ENCODE results near the gene SCIMP.
"Not testable (repeated sequence)": the region's sequence is repeated elsewhere in the genome, so short reads cannot be mapped to it uniquely, and the experiment has no call there.

The SCIMP gene

DNA sequence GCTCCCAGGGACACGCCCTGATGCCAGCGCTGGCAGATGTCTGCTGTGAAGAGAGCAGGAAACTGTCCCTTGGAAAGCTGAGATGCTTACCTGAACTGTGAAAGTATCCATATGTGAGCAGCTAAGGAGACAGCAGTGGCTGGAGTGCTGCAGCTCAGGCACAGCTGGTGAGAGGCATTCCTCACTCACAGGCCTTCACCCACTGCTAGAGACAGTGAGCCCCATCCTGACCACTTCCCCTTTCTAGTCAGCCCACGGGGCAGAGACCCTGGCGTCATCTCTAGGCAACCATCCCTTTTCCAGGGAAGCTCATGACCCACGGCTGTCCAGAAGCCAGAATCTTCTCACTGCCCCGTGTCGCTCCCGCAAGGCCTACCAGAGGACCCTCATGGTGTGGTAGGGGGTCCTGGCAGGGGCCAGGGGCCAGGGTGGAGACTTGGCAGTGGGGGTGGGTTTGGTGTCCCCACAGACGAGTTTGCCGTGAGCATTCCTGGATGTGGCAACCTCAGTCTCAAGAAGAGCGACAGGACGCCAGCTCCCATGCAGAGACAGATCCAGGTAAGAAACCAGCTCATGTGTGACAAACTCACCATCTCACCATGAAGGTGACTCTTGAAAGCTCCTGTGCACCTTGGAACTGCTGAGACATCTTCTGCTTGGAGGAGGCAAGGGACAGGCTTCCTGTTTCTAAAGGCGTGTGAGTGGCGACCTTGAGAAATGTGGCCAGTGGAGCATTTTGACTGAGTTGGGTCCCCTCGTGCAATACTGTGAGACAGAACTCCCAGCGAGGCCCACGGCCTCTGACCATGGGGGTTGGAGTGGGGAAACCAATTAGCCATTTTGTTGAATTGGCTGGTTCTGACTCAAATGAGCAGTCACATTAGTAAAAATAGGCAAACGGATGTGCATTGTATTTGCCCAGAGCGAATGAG, at the start of gene SCIMP:
SCIMP (minus strand) TSS at position 216 of the 932 bp plus-strand sequence; CDS start at position 111, 105 bp downstream.
- DNase-seq, result no peak

DNA sequence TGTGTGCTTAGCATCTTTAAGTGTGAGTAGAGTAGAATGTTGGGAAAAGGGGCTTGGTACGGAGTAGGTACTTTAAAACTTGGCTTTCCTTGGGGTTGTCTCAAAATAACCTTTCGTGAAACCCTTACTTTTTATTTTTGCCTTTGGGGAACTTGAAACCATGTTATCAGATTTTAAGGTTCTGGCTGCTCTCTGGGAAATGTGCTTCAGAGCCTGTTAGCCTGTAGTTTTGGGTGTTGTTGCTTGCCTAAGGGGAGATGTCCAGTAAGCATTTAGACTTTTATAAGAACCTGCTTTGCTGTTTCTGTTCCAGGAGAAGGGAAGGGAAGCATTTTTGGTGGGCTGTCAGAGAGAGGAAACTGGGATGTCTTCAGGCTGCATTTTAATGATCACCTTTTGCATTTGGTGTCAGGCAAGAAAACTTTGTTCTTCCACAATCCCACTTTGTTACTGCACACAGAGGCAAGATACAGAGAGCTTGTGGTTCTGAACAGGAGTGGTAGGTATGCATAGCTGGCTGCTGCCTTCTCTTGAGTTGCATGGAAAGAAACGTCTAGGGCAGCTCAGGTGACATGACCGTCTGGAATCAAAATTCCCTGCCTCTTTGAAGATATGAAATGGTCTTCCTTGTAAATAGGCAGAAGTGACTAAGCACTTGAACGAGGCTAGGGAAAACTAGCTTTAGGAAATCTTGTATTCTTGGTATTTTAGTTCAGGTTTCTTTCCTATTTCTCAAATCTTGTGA, 49.1 kb upstream of the SCIMP start:
- DNase-seq, result no peak

DNA sequence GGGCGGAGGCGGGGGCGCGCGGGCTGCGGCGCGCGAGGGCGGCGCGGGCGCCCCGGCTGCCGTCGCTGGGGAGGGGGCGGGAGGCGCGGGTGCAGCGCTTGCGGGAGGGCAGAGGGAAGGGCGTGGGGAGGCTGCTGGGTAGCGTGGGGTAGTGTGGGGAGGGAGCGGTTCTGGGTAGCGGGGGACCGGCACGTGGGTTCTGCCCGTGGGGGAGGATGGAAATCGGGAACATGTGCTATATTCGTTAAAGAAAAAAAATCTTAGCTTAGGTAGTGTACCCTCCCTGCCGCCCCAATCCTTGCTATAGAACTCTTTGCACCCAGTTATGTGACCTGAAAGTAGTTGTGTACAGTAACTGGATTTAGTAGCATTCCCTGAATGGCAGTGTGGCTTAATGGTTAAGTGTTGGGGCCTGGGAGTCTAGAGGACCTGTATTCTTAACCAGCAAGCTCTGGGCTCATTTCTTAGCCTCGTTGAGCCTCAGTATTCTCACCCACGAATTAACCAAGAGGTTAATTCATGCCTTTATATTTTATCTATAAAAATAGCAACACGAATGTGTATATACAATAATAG, 48.1 kb upstream of the SCIMP start:
- DNase-seq, result no peak

DNA sequence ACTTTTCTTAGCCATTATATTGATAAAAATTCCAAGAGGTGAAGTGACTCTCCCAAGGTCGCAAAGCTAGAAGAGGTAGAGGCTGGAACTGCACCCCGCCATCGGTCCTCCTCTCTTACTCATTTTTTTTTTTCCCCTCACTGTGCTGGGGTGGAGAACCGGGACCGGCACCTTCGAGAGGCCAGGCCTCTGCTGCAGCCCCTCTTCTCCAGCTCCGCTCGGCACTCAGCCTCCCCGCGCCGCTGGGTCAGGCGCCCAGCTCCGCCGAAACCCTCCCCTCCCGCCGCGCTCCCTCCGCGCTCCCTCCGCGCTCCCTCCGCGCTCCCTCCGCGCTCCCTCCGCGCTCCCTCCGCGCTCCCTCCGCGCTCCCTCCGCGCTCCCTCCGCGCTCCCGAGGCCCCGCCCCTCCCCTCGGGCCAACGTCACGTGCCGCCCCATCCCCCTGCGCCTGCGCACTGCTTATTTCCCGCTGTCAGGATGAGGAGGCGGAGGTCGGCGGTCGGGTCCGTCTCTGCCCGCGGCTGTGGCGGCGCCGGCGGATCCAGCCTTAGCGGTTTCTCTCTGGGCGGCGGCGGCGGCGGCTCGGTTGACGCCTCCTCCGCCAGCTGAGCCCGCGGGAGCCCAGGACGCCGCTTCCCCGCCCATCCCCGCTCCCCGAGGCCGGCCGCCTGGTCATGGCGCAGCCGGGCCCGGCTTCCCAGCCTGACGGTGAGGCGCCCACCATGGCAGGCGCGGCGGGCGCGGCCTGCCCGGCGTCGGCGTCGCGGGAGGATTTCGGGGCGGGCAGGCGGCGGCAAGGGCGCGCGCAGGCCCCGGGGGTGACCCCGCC, 47.4 kb upstream of the SCIMP start, which contains the start of gene RABEP1:
RABEP1 (plus strand) TSS at position 471 of the 828 bp plus-strand sequence; CDS start at position 674, 203 bp downstream.
- peak; percentile 77 to 83 for DNase-seq

DNA sequence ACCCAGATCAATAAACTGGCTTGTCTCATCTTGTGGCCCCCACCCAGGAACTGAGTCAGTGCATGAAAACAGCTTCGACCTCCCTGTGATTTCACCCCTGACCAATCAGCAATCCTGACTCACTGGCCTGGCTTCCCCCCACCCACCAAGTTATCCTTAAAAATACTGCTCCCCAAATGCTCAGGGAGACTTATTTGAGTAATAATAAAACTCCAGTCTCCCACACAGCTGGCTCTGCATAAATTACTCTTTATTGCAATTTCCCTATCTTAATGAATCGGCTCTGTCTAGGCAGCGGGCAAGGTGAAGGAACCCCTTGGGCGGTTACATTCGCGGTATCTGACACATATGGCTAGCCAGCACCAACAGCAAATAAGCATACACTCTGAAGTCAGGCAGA, 37.7 kb upstream of the SCIMP start:
- no peak for DNase-seq

DNA sequence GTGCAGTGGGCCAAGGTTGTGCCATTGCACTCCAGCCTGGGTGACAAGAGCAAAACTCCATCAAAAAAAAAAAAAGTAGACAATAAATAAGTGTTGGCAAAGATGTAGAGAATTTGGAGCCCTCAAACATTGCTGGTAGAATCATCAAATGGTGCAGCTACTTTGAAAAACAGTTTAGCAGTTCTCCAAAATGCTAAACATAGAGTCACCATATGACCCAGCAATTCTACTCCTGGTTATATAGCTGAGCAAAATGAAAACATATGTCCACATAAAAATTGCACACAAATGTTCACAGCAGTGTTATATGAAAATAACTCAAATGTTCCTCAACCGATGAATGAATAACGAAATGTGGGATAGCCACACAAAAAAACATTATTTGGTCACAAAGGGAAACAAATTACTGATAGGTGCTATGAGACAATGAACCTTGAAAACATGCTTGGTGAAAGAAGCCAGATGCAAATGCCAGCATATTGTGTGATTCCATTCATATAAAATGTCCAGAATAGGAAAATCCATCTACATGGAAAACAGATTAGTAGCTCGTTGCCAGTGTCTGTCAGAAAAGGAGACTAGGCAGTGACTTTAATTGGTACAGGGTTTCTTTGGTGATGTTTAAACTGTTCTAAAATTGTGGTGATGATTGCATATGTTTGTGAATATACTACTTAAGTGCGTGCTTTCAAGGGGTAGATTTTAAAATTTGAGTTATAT, 34.7 kb upstream of the SCIMP start:
- no peak for DNase-seq

DNA sequence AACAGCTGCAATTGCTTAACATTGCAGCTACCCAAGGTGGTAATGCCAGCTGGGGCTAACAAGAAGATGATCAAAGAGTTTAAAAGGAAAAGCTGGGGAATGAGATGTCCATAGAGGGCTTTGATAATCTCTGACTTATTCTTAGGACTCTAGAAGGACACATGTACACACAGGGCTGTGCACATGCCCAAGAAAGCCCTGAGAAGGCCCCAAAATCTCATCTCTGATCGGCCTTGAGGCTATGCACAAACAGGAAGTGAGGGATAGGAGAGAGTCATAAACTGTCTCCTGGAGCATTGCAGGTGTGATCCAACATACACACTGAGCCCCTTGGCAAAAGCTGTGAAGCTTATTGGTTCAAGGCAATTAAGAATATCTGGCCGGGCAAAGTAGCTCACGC, 30.2 kb upstream of the SCIMP start:
- DNase-seq, result no peak

DNA sequence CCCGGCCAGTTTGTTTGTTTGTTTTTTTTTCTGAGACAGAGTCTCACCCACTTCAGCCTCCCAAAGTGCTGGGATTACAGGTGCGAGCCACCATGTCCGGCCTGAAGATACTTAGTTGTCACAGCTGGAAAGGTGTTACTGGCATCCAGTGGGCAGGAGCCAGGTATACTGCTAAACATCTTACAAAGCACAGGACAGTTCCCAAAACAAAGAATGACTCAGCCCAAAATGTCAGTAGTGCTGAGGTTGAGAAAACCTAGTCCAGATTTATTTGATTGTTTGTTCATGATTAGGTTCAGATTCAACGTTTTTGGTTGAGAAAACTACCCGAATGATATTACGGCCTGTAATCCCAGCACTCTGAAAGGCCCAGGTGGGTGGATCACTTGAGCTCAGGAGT, 28.8 kb upstream of the SCIMP start:
- DNase-seq, result no peak

DNA sequence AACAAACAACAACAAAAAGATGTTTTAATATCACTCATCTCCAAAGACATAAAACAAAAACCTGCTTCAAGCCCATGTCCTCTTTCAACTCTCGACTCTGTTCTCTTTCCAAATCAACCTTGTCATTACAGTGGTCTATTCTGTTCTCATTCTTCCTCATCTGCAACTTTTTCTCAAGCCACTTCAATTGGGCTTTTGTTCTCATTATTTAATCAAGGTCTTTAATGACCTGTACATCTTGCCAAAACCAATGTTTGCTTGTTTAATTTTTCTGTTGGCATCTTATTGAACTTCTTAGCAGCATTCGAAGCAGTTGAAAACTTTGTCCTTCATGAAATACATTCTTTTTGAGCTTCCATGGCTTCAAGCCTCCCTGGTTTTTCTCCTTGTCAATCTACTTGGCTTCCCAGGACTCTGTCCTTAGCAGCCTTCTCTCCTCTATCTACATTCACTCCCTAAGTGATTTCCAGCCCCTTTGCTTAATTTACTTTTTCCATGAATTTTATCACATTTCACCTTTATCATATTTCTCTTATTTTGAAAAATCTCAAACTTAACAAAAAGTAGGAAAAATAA, 27.8 kb upstream of the SCIMP start:
- no peak for DNase-seq

DNA sequence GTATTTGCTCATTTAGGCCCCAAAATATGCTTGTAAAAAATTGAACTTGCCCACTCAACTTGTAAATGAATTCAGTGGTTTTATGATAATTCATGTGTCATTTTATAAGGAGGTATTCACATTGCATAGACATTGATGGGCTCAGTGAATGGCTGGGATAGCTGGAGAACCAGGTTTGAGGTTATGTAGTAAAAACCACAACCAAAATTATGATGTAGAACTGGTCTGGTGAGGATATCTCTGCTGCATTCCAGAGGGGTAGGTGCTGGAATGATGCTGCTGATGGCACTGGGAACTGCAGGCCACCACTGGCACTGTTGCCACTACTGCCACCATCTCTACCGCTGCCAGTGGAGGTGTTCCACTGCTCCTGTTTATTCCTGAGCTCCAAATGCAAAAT, 25.9 kb upstream of the SCIMP start:
- DNase-seq, result no peak

DNA sequence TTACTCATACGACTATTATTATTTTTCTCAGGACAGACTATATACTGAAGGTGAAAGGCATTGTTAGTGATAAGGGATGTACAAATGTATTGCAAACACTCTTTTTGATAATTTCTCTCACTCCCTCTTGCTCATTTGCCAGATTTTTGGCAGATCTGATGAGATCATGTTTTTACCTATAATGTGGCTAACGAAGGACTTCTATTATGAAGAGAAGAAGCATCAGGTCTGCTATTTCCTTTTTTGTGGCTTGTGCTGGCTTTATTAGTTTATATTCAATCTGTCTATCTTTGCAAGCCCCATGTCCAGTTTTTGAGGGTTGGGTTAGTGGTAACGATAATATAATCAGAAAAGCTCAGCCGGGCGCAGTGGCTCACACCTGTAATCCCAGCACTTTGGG, 22.5 kb upstream of the SCIMP start:
- DNase-seq, result no peak

DNA sequence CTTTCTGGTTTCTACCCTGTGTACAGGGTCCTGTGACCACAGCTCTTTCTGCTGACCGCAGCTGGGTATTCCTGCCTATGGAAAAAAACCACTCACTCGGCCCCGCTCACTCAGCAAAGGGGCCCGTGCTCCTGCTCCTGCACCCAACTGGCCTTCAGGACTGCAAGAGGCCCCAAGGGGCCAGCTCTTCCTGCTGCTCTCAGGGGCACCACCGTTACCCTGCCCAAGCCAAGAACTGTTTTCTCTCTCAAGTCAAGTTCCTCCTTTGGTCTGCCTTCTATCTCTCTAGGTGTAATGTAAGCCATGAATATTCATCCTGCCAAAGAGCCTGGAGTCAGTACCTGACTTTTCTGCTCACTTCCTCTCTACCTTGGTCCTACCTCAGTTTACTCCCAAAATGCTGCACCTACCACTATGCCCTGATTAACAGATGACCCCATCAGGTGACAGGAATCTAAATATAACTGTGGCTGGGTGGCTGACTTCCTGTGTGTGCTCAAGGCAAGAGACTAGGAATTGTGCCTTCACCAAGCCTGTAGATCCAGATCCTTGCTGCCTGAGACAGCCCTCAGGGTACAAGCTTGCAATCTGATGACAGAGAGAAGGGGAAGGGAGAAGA, 20.4 kb upstream of the SCIMP start:
- no peak for DNase-seq

DNA sequence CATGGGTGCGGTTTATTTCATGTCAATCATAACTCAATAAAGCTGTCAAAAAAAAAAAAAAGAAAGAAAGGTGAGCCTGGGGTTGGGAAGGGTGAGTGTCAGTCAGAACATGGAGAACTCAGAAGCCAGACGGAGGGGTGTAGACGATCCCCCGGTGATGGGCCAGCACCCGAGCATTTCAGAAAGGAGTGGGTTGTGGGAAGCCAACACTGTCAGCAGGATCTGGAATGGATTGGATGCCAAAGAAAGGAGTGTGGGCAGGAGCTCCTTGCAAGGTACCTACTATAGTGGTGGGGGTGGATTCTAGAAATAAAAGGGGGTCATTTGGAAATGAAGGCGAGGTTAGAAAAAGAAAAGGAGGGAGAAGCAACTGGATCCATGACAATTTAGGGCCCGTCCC, 19.8 kb upstream of the SCIMP start:
- DNase-seq, result no peak

DNA sequence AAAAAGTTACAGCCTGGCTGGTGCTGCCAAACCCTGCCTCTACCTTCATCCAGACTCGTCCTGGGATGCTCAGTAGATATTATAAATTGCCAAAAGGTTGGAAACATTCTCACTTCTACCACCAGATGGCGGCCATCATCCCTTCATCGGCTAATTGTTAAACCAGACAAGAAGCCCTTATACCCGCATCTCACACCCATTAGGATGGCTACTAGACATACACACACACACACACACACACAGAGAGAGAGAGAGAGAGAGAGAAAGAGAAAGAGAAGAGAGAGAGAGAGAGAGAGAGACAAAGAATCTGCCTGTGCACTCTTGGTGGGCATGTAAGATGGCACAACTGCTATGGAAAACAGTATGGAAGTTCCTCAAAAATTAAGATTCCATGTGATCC, 15.0 kb upstream of the SCIMP start:
- DNase-seq, result peak; percentile 38 to 52

DNA sequence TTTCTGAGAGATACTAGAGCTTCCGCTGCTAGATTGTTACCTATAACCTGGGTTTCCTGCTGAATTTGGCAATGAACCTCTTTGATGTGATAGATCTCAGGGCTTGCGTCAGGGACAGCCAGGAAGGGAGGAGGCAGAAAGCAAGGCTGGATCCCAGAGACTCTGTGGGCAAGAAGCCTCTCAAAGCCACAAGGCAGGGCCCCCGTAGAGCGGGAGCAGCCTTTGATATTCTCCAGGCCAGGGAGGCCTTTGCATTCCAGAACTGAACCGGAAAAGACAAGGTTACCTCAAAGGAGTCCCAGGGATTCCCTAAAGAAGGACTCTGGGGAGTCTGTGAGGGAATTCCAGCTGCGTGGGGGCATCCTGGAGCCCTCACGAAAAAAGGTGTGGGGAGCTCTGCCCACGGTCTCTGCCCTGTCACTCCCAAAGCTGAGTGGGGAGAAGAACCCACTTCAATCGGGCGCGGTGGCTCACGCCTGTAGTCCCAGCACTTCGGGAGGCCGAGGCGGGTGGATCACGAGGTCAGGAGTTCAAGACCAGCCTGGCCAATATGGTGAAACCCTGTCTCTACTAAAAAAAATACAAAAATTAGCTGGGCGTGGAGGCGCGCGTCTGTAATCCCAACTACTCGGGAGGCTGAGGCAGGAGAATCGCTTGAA, 14.3 kb upstream of the SCIMP start:
- no peak for DNase-seq

DNA sequence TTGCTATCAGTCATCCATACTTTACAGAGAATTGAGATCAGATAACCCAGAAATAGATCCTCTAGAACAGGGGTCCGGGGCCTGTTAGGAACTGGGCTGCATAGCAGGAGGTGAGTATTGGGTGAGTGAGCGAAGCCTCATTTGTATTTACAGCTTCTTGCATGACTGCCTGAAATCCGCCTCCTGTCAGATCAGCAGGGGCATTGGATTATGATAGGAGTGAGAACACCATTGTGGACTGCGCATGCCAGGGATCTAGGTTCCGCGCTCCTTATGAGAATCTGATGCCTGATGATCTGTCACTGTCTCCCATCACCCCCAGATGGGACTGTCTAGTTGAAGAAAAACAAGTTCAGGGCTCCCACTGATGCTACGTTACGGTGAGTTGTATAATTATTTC, 13.0 kb upstream of the SCIMP start:
- DNase-seq, result no peak

DNA sequence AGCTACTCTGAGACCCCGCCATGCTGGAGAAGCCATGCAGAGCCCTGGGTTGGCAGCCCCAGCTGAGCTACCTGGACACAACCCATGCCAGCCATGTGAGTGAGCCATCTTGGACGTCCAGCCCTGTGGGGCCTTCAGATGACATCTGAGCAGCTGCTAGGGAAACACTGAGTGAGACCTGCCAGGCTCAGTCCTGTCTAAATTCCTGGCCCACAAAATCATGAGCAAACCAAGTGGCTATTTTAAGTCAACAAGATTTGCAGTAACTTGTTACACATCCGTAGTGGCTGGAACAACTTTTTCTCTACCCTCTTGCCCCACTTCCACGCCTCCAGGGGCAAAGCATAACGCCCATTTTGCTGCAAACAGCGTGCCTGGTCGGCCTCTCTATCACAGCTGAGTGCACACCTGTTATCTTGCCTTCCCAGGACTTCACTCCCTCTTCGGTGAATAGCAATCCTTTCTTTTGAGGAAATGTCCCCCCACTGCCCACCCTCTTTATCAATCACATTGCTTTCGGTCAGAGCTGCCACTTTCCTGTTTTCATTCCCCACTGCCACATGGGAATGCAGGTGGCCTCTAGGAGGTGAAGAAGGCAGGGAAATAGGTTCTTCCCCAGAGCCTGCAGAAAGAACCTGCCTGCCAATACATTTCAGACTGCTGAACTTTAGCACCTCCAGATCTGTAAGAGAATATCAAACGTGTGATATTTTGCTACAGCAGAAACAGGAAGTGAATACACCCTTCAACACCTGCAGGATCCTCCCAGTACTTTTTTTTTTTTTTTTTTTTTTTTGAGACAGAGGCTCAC, 7.4 kb upstream of the SCIMP start:
- DNase-seq, result no peak

DNA sequence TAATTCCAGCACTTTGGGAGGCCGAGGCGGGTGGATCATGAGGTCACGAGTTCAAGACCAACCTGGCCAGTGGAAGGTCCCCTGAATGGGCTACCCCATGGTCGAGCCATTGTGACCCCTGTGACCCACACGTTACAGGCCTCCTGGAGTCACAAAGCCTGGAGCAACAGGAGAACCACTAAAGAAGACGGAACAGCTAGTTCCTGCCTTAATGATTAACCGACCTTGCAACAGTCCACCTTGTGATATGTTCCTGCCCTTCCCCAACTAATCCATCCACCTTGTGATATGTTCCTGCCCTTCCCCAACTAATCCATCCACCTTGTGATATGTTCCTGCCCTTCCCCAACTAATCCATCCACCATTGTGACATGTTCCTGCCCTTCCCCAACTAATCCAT, 5.1 kb upstream of the SCIMP start:
- DNase-seq, result not testable (repeated sequence)

DNA sequence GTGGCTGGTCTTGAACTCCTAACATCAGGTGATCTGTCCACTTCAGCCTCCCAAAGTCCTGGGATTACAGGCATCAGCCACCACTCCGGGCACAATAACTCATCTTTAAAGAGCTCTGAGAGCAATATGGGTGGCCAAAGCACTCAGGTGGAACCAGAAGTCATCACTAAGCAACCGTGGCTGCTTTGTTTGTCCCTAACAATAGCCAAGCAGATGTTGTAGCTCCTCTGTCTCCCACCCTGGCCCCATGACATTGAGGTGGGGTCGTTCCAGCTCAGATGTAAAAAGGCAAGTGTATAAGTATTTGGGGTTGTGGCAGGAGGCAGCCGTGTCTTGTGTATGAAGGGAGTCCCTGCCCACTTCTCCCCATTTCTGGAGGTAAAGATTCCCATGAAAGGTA, 3.7 kb upstream of the SCIMP start:
- no peak for DNase-seq

DNA sequence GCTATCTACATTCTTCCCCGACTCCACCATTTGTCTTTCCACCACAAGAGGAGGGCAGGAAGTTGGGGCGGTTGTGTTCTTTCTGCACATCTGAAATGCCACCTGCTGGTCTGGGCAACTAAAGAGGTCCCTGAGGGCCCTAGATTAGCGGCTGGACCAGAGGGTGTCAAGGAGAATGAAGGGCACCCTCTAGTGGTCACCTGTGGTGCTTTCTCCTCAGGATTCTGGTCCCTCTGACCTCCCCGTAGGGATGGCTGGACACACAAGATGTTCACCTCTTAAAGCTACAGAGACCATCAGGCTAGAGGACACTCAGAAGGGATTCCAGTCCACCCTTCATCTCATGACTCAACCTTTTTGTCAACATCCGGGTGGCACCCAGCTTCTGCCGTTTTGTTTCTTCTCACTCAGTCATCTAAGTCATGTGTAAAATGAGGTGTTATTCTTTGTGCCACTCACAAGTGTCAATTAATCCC, 2.9 kb upstream of the SCIMP start:
- DNase-seq, result peak; percentile 16 to 52
